MCF 10A (cell line): ENCODE data around the gene DDX10. TPM values are rescaled to one million over a fixed set of nuclear protein-coding genes. Genes with fewer than 3 reads are reported as not detected.

Source experiments
- BruUV-seq: library from RNA; stranded (reverse); fragments of 400-500 nt; replicated peaks from 2 replicates; lab custom pipeline; 2021; lab: Mats Ljungman, UMichigan
- CTCF ChIA-PET: fragments of 300-600 bp; sonication (Branson Sonifier 250); formaldehyde crosslinking; extraction: SDS; loops from one replicate; lab custom pipeline; 2021; ENCODE audit warnings: antibody characterized with exemption, inconsistent platforms; lab: Yijun Ruan, JAX
- POLR2A ChIA-PET: fragments of 300-600, 350-650 bp; sonication (Branson Sonifier 250); formaldehyde crosslinking; extraction: SDS; loops from one replicate; lab custom pipeline; 2020; ENCODE audit warnings: antibody characterized with exemption, inconsistent platforms; lab: Yijun Ruan, JAX
- DNase-seq: peaks from one replicate; pipeline ENCODE4 v3.0.0-alpha.2; 2018; ENCODE audit not compliant: unreplicated experiment
- H3K27ac Mint-ChIP-seq: one replicate; pipeline ENCODE4 v1.8.0; 2022; ENCODE audit warnings: mild to moderate bottlenecking, low read depth, mixed read lengths; ENCODE audit not compliant: unreplicated experiment
- H3K27me3 Mint-ChIP-seq: one replicate; pipeline ENCODE4 v1.8.0; 2022; ENCODE audit warnings: mixed read lengths; ENCODE audit not compliant: insufficient read depth, unreplicated experiment
- H3K36me3 Mint-ChIP-seq: one replicate; pipeline ENCODE4 v1.8.0; 2022; ENCODE audit warnings: mild to moderate bottlenecking, moderate library complexity, mixed read lengths; ENCODE audit not compliant: insufficient read depth, unreplicated experiment
- H3K4me1 Mint-ChIP-seq: one replicate; pipeline ENCODE4 v1.8.0; 2022; ENCODE audit warnings: mixed read lengths; ENCODE audit not compliant: insufficient read depth, unreplicated experiment
- H3K4me3 Mint-ChIP-seq: one replicate; pipeline ENCODE4 v1.8.0; 2022; ENCODE audit warnings: mild to moderate bottlenecking, moderate library complexity, mixed read lengths; ENCODE audit not compliant: unreplicated experiment
- H3K9me3 Mint-ChIP-seq: one replicate; pipeline ENCODE4 v1.8.0; 2022; ENCODE audit warnings: mixed read lengths; ENCODE audit not compliant: unreplicated experiment
- intact Hi-C: fragments of 100-400 bp; cut with micrococcal nuclease; formaldehyde crosslinking; loops from 2 replicates; pipeline ENCODE4 v1.14.1; 2022
- total RNA-seq: library from RNA; stranded (reverse); gene quantifications from 2 replicates; pipeline ENCODE4 v1.2.3, GENCODE V29; 2022
- TF ChIP-seq, protein P1 (sequence below): fragments of 200-600 bp; IDR thresholded peaks from one replicate; pipeline ENCODE4 v1.8.0; 2022; ENCODE audit warnings: antibody characterized with exemption, mild to moderate bottlenecking; ENCODE audit not compliant: unreplicated experiment

Gene DDX10
- total RNA-seq, 1 experiment from 2014 or later, result 113 TPM

DNA sequence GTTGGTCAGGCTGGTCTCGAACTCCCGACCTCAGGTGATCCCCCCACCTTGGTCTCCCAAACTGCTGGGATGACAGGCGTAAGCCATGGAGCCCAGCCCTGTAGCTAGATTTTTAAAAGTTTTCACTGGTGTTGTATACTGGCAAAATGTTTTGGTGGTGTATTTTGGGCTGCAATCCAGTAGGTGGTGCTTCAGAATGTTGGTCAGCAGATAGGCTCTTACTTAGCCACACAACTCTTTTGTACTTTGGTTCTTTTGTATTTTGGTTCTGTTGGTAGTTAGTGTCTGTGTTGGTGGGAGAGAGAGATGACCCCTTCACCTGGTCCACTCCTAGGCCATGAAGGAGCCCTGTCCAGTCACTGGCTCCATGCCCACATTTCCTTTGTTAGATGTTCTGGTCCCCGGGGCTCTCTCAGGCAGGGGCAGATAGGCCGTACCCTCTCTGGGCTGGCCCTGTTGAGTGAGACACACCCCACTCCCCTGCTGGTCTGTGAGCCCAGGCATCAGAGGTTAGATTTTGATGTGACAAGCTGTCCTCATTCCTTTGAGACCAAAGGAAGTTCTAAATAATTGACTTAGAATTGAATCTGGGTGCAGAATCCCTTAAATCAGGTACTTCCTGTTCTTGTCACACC is 123.8 kb downstream of the DDX10 start:
- TF ChIP-seq, protein P1, sequence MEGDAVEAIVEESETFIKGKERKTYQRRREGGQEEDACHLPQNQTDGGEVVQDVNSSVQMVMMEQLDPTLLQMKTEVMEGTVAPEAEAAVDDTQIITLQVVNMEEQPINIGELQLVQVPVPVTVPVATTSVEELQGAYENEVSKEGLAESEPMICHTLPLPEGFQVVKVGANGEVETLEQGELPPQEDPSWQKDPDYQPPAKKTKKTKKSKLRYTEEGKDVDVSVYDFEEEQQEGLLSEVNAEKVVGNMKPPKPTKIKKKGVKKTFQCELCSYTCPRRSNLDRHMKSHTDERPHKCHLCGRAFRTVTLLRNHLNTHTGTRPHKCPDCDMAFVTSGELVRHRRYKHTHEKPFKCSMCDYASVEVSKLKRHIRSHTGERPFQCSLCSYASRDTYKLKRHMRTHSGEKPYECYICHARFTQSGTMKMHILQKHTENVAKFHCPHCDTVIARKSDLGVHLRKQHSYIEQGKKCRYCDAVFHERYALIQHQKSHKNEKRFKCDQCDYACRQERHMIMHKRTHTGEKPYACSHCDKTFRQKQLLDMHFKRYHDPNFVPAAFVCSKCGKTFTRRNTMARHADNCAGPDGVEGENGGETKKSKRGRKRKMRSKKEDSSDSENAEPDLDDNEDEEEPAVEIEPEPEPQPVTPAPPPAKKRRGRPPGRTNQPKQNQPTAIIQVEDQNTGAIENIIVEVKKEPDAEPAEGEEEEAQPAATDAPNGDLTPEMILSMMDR, result peak; percentile 42
- H3K4me1 Mint-ChIP-seq, result peaks cover 9% of the 10 kb centered on the region
- ChIA-PET CTCF (interaction anchor here (0.6 to 1.7 kb wide), 11 partner anchors 12 to 1294 kb away, joined by 3 to 7 read pairs (median 4); no protein-coding TSS in a partner anchor), POLR2A (interaction anchor here (0.5 to 0.8 kb wide), 2 partner anchors 65 to 855 kb away, joined by 3 read pairs; no protein-coding TSS in a partner anchor)
- no peaks in the 10 kb centered on the region for H3K36me3 Mint-ChIP-seq
- H3K9me3 Mint-ChIP-seq, result peaks cover 23% of the 10 kb centered on the region
- peak overlapping the region; percentile 39 for H3K27ac Mint-ChIP-seq
- DNase-seq, result peak; percentile 40
- BruUV-seq, result no TSS peak
- no peaks in the 10 kb centered on the region for H3K27me3 Mint-ChIP-seq
- H3K4me3 Mint-ChIP-seq, result no peak overlapping the region
- intact Hi-C loops, result loop anchor here (2.0 to 5.0 kb wide), 2 partner anchors 908 to 1149 kb away; no protein-coding TSS in a partner anchor

DNA sequence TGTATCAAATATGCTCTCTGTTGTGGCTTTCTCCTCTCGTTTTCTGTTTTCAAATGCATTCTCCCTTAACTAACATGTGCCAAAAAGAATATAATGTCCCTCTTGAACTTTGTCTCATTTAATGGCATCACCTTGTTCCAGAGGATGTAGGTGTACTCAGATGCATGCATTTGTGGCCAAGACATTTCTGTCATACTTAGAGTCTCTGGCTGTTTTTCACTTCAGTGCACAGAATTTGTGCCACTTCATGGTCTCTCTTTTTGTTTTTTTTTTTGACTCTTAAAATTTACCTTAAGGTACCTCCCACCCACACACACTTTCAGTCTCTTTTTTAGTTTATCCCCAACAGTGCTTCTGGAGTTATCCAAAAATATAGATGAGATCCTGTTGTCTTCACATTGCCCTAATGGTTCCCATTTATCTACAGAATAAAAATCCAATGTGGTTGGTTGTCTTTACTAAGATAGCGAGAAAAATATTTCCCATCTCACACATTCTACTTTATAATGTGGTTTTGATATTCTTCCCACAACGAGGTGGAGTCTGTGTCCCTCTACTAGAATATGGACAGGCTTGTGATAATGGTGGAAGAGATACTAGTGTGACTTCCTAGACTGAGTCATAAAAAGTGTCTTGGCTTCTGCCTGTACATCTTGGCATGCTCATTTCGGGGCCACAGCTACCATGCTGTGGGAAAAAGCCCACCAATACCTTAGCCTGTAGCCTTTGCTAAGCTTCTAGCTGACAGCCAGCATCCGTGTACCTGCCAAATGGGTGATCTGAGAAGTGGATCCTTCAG is 125.8 kb downstream of the DDX10 start:
- Mint-ChIP-seq H3K36me3 (no peaks in the 10 kb centered on the region), H3K27me3 (no peaks in the 10 kb centered on the region), H3K9me3 (peaks cover 3% of the 10 kb centered on the region), H3K4me3 (no peak overlapping the region), H3K27ac (no peak overlapping the region), H3K4me1 (peaks cover 9% of the 10 kb centered on the region)
- BruUV-seq, result no TSS peak
- intact Hi-C loops, result no loop called here
- ChIA-PET CTCF (no interaction called here), POLR2A (no interaction called here)
- TF ChIP-seq, protein P1, result no peak
- no peak for DNase-seq

DNA sequence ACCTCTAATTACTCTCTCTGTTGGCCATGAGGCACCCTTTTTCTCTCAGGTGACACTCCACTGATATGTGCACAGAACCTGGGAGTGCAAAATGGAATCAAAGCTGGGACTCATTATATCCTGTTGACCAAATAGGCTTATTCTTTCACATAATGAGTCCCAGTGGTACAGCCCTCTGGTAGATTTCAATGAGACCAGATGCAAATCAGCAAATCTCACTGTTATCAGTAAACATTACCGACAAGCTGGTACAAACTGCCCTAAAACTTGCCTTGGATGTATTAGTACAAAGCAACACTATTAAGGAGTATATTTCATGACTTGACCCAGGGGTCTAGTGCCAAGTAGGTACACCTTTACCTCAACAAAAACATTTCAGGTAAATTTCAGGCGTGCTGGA is 128.3 kb downstream of the DDX10 start:
- Mint-ChIP-seq H3K27ac (no peak overlapping the region), H3K9me3 (peaks cover 7% of the 10 kb centered on the region), H3K4me1 (peaks cover 5% of the 10 kb centered on the region), H3K27me3 (no peaks in the 10 kb centered on the region), H3K4me3 (no peak overlapping the region), H3K36me3 (peaks cover 6% of the 10 kb centered on the region)
- DNase-seq, result no peak
- intact Hi-C loops, result no loop called here
- TF ChIP-seq, protein P1, result no peak
- BruUV-seq, result no TSS peak
- ChIA-PET POLR2A (no interaction called here), CTCF (no interaction called here)

DNA sequence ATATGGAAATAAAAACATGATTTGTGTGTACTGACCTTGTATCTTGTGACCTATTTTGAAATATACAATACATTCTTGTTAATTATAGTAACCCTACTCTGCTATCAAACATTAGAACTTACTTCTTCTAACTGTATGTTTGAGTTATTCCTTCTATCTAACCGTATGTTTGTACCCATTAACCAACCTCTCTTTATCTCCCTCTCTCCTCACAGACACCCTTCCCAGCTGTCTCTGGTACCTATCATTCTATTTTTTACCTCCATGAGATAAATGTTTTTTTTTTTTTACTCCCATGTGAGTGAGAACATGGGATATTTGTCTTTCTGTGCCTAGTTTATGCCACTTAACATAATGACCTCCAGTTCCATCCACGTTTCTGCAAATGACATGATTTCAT is 128.7 kb downstream of the DDX10 start:
- peaks cover 6% of the 10 kb centered on the region for H3K4me1 Mint-ChIP-seq
- H3K9me3 Mint-ChIP-seq, result peaks cover 7% of the 10 kb centered on the region
- ChIA-PET CTCF (no interaction called here), POLR2A (no interaction called here)
- no TSS peak for BruUV-seq
- intact Hi-C loops, result no loop called here
- peaks cover 7% of the 10 kb centered on the region for H3K36me3 Mint-ChIP-seq
- no peak overlapping the region for H3K4me3 Mint-ChIP-seq
- no peak for DNase-seq
- no peaks in the 10 kb centered on the region for H3K27me3 Mint-ChIP-seq
- H3K27ac Mint-ChIP-seq, result no peak overlapping the region
- TF ChIP-seq, protein P1, result no peak
